Endothelial cell (in vitro differentiated cells): ENCODE results near the gene DRAM1. TPM values are rescaled to one million over a fixed set of nuclear protein-coding genes. Genes with fewer than 3 reads are reported as not detected.
"Not testable (repeated sequence)": the region's sequence is repeated elsewhere in the genome, so short reads cannot be mapped to it uniquely, and the experiment has no call there.

ENCODE experiments used
- DNase-seq: peaks from one replicate; pipeline ENCODE4 v3.0.0; 2021; ENCODE audit warnings: low spot score
- H3K27ac Mint-ChIP-seq: one replicate; pipeline ENCODE4 v1.8.0; 2021; ENCODE audit warnings: mixed read lengths, inconsistent platforms; ENCODE audit not compliant: unreplicated experiment
- H3K27me3 Mint-ChIP-seq: one replicate; pipeline ENCODE4 v1.8.0; 2021; ENCODE audit warnings: mild to moderate bottlenecking, moderate library complexity, mixed read lengths, inconsistent platforms; ENCODE audit not compliant: unreplicated experiment
- H3K36me3 Mint-ChIP-seq: one replicate; pipeline ENCODE4 v1.8.0; 2021; ENCODE audit warnings: mild to moderate bottlenecking, low read depth, mixed read lengths, inconsistent platforms; ENCODE audit not compliant: unreplicated experiment
- H3K4me1 Mint-ChIP-seq: one replicate; pipeline ENCODE4 v1.8.0; 2021; ENCODE audit warnings: mild to moderate bottlenecking, mixed read lengths, inconsistent platforms; ENCODE audit not compliant: unreplicated experiment
- H3K4me3 Mint-ChIP-seq: one replicate; pipeline ENCODE4 v1.8.0; 2021; ENCODE audit warnings: mild to moderate bottlenecking, mixed read lengths, inconsistent platforms; ENCODE audit not compliant: unreplicated experiment
- H3K9me3 Mint-ChIP-seq: one replicate; pipeline ENCODE4 v1.8.0; 2021; ENCODE audit warnings: mixed read lengths, inconsistent platforms; ENCODE audit not compliant: unreplicated experiment
- total RNA-seq: library from RNA; stranded (reverse); fragmentation: NEBNext Ultra II Directional; extraction: Animal tissue kit (Norgen Biotek cat#: 25700); gene quantifications from one replicate; pipeline ENCODE4 v1.2.1, GENCODE V29; 2021; ENCODE audit not compliant: unreplicated experiment
- TF ChIP-seq, protein P1 (sequence below): fragments of 200-600 bp; sonication (generic); IDR thresholded peaks from one replicate; pipeline ENCODE4 v1.5.0; 2021; ENCODE audit warnings: antibody characterized with exemption; ENCODE audit not compliant: unreplicated experiment

Gene DRAM1
- total RNA-seq, 1 donor from 2014 or later: 26.9 TPM

DNA sequence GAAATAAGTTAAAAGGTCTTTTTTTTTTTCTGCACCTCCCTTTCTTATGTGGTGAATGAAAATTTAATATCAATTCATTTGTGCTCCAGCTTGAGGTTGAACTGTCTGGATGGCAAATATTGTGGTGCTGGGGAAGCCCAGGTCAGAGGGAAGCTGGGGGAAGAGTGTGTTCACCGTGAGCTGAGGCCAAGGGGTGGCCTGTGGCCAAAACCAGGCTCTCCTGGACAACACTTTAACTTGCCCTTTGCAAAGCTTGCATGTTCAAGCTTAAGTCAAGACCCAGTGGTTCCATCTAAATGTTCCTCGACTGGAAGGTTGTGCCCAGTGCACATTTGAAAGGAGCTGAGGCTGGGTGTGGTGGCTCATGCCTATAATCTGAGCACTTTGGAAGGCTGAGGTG lies 28.8 kb downstream of the DRAM1 start:
- no peaks in the 10 kb centered on the region for H3K9me3 Mint-ChIP-seq
- peaks cover 15% of the 10 kb centered on the region for H3K4me1 Mint-ChIP-seq
- no peak for DNase-seq
- peaks cover 5% of the 10 kb centered on the region for H3K36me3 Mint-ChIP-seq
- no peaks in the 10 kb centered on the region for H3K27me3 Mint-ChIP-seq
- no peak overlapping the region for H3K4me3 Mint-ChIP-seq
- H3K27ac Mint-ChIP-seq: no peak overlapping the region
- TF ChIP-seq, protein P1, sequence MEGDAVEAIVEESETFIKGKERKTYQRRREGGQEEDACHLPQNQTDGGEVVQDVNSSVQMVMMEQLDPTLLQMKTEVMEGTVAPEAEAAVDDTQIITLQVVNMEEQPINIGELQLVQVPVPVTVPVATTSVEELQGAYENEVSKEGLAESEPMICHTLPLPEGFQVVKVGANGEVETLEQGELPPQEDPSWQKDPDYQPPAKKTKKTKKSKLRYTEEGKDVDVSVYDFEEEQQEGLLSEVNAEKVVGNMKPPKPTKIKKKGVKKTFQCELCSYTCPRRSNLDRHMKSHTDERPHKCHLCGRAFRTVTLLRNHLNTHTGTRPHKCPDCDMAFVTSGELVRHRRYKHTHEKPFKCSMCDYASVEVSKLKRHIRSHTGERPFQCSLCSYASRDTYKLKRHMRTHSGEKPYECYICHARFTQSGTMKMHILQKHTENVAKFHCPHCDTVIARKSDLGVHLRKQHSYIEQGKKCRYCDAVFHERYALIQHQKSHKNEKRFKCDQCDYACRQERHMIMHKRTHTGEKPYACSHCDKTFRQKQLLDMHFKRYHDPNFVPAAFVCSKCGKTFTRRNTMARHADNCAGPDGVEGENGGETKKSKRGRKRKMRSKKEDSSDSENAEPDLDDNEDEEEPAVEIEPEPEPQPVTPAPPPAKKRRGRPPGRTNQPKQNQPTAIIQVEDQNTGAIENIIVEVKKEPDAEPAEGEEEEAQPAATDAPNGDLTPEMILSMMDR: no peak

DNA sequence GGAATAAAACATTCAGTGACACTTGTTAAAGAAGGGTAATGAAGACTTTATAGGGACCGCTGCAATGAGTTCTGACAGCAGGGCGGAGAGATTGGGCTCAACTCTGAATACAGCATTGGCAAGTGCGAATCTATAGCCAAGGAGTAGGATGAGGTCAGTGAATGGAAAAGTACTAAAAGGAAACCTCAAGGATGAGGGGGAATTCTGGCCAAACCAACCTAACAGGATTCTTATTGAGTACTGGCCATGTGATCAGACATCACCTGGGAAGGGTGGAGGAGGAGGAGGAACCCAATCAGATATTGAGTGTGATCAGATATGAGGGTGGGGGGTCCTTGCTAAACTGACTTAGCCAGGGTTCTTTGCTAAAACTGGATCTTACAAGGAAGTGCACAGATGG lies 31.0 kb downstream of the DRAM1 start:
- no peak for DNase-seq
- TF ChIP-seq, protein P1: no peak
- no peak overlapping the region for H3K4me3 Mint-ChIP-seq
- H3K27me3 Mint-ChIP-seq: no peaks in the 10 kb centered on the region
- peaks cover 4% of the 10 kb centered on the region for H3K36me3 Mint-ChIP-seq
- H3K27ac Mint-ChIP-seq: no peak overlapping the region
- H3K4me1 Mint-ChIP-seq: peaks cover under 1% of the 10 kb centered on the region
- H3K9me3 Mint-ChIP-seq: no peaks in the 10 kb centered on the region

DNA sequence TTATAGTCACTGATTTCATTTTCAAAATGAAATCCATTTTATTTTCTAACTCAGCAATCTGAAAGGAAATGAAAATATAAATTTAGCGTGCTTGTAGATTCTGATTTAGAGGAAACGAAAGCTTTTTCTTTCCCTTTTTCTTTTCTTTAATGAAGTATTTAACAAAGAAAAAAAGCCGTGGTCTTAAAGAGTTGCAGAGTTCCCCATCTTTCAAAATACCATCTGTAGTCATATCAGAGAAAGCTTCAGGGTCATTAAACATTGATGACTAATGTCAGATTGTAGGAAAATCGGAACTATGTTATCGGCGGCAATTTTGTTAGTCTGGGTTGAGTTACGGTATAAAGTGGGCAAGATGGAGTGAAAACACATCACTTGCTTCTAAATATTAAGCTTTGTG lies 32.3 kb downstream of the DRAM1 start:
- no peak overlapping the region for H3K4me3 Mint-ChIP-seq

DNA sequence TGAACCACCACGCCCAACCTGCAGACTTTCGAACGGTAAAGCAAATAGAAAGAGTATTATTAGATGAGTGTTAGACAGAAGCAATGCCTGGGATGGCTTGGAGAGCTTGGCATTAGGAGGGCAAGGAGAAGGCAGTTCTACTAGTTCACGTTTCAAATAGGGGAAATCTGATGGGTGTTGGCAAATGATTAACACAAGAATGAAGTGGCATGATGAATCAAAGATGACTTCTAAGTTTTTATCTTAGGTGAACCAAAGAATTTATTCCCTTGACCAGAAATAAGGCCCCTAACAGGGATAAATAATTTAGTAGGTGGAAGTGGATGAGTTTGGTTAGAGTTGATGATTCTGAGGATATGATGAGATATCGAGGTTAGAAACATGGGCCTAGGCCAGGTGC lies 38.5 kb downstream of the DRAM1 start:
- H3K9me3 Mint-ChIP-seq: no peaks in the 10 kb centered on the region
- TF ChIP-seq, protein P1: no peak
- H3K27me3 Mint-ChIP-seq: peaks cover 3% of the 10 kb centered on the region
- H3K27ac Mint-ChIP-seq: no peak overlapping the region
- no peaks in the 10 kb centered on the region for H3K36me3 Mint-ChIP-seq
- H3K4me1 Mint-ChIP-seq: no peaks in the 10 kb centered on the region
- H3K4me3 Mint-ChIP-seq: no peak overlapping the region
- no peak for DNase-seq

More for the DNA sequence above, 32.3 kb downstream of the DRAM1 start:
- DNase-seq: no peak
- Mint-ChIP-seq H3K27me3 (no peaks in the 10 kb centered on the region), H3K9me3 (no peaks in the 10 kb centered on the region), H3K36me3 (peaks cover 4% of the 10 kb centered on the region), H3K27ac (no peak overlapping the region), H3K4me1 (no peaks in the 10 kb centered on the region)
- TF ChIP-seq, protein P1: no peak

DNA sequence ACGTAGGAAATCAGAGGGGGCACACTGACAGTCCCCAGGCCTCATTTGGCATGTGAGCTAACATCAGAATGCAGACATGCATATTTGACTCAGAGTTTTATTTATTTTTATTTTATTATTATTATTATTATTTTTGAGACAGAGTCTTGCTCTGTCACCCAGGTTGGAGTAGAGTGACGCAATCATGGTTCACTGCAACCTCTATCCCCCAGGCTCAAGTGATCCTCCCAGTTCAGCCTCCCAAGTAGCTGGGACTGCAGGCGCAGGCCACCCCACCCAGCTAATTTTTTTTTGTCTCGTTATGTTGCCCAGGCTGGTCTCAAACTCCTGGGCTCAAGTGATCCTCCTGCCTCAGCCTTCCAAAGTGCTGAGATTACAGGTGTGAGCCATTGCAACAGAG lies 41.4 kb downstream of the DRAM1 start:
- not testable (repeated sequence) for H3K36me3 Mint-ChIP-seq, H3K9me3 Mint-ChIP-seq, H3K4me3 Mint-ChIP-seq, H3K27ac Mint-ChIP-seq, DNase-seq, H3K27me3 Mint-ChIP-seq, H3K4me1 Mint-ChIP-seq

DNA sequence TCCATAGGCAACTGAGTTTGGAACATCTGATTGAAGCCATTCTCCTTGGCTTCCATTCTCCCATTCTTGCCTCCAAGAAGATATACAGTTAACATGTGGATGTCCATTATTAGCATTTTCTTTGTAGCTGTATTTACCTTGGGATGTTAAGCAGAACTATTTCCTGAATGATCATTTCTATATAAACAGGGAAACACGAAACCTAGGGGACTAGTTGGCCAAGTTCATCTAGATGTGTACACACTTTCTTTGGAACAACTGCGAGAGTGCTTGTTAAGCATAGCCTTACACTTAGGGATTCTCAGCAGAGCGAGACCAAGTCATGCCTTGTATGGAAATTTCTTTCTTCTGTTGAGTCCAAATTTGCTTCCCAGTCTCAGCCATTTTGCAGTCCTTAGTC lies 42.1 kb downstream of the DRAM1 start:
- Mint-ChIP-seq H3K27ac (no peak overlapping the region), H3K9me3 (no peaks in the 10 kb centered on the region), H3K36me3 (peaks cover 14% of the 10 kb centered on the region), H3K4me1 (no peaks in the 10 kb centered on the region), H3K27me3 (peaks cover 3% of the 10 kb centered on the region), H3K4me3 (no peak overlapping the region)
- DNase-seq: no peak
- TF ChIP-seq, protein P1: no peak
